HG03521 (cell line): ENCODE measurements around the gene MFF.

Source experiments
- ATAC-seq: cut with Tn5 transposase; IDR thresholded peaks from one replicate; pipeline ENCODE4 v1.9.1; 2021; ENCODE audit warnings: mild to moderate bottlenecking, moderate library complexity; ENCODE audit not compliant: unreplicated experiment

The MFF gene, protein sequence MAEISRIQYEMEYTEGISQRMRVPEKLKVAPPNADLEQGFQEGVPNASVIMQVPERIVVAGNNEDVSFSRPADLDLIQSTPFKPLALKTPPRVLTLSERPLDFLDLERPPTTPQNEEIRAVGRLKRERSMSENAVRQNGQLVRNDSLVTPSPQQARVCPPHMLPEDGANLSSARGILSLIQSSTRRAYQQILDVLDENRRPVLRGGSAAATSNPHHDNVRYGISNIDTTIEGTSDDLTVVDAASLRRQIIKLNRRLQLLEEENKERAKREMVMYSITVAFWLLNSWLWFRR

DNA sequence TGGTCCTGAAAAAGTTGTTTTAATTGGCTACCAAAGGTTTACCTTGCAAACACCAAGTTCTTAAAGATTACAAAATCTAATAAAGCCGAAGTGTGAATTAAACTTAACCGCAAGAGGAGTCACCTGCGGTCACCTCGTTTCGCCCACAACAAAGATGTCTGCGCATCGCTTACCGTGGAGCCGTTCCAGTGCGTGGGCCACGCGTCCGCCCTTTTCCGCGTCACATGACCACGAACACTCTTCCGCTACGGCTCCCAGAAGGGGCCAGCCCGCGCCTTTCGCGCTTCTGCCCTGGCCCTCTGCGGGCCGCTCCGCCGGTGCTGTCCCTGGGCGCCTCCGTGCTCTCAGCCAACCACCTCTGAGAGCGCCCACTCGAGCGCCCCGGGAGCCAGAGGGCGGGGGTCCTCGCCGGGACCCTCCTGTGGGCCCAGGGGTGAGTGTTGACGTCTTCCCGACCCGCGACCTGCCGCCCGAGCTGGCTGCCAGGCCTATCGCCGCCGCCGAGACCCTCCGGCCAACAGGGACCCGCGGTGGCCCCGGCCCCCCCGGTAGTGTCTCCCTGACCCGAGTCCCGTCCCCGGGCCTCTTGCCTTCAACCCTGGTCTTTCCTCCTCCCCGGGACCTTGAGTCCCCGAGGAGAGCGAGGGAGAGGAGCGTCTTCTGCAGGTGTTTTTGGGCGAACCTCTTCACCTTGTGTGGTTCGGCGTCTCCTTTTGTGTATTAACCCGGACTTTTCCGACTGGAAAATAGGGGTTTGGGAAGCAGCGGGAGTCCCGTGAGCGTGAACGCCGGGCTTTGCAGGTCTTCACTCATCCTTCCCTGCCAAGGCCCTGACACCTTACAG is at the start of gene MFF:
Gene MFF (plus strand): TSS at position 257 of the 844 bp plus-strand sequence. CDS start 5,415 bp downstream, outside the sequence.
- ATAC-seq = peak; percentile 97

DNA sequence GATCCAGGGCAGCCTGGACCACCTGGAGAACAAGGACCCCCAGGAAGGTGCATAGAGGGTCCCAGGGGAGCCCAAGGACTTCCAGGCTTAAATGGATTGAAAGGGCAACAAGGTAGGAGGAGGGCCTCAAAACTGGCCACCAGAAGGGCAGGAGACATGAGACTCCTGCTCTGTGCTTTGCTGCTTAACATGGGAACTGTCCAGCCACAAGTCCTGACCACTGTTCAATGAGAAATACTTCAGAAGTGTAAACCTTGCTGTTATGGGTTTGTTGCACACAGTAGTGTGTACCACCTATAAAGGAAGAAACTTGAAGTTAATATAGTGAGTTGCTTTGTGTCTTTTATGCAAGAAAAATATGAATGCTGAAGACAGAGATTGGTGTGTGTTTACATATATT is 44.2 kb upstream of the MFF start:
- ATAC-seq = no peak

DNA sequence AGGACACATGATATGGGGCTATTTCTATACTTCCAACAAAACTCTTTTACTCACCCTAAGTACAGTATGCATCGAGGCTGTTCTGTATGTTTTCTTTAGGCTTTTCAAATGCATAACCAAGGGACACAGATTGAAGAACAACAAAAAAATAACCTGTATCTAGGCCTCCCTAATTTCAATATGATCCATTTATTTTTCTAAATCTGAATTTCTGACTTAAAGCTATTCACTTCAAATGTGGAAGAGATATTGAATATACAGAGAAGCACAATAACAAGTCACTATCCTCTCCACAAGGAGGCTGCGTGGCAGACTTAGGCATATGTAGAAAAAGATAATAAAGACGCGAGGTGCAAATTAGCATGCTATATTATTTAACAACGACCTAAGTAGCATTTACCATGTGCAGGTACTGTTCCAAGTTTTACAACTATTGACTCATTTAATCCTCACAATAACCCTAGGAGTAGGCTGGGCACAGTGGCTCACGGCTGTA is 39.3 kb upstream of the MFF start:
- ATAC-seq = no peak

DNA sequence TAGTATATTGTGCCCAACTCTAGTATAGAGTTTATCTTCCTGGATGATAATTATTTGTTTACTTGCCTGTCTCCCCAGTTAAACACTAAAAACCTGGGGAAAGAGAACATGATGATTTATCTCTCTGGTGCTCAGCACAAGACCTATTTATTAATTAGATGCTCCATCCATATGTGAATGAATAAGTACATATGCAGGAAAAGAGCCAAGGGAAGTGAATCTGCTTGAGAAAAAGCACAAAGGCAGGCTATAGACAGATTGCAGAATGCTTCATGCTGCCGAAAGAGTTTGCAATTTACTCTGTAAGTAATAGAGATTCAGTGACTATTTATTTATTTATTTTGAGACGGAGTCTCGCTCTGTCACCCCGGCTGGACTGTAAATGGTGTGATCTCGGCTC is 37.3 kb upstream of the MFF start:
- ATAC-seq = no peak

DNA sequence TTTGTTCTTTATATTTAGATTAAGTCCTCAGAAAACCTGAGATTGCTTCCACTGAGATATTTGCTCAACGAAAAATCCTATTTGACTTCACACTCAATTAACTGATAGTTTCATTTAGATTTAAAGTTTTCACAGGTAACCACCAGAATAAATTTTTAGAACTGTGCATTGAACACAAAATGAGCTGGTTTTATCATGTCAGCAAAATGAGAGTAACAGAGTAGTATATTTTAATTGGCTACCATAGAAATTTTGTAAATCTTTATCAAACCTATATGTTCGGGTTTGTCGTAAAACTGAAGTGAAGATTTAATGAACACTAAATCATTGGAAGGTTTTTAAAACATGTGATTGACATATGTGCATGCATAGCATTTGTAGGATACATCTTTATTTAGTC is 32.7 kb upstream of the MFF start:
- ATAC-seq = no peak

DNA sequence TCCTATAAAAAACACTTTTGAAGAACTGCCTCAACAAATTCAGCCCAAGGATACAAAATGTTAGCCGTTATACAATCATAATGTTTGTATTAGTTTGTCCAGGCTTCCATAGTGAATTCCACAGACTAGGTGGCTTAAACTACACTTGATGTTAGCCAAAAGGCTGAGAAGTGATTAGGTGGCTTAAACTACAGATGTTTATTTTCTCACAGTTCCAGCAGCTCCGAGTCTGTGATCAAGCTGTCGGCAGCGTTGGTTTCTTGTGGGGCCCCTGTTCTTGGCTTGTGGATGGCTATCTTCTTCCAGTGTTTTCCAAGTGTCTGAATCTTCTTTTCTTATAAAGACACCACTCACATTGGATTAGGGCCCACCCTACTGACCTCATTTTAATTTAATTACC is 31.5 kb upstream of the MFF start:
- ATAC-seq = no peak

DNA sequence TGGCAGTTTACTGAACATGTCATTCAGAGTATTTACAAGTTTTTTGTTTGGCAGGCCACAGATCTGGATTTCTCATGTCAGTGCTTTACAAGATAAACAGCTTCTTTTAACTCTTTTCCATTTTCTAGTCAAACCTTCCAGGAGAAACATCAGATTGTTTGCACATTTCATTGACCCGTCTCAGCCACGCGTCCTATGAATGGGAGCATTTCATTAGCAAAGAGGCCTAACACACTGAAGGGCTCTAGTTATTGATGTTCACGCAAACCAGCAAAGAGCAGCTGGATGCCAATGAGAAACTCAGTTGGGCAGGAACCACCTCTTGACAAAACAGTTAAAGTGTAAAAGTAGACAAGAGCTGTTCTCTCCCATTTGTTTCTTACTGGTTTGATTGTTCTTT is 29.2 kb upstream of the MFF start:
- ATAC-seq = no peak

DNA sequence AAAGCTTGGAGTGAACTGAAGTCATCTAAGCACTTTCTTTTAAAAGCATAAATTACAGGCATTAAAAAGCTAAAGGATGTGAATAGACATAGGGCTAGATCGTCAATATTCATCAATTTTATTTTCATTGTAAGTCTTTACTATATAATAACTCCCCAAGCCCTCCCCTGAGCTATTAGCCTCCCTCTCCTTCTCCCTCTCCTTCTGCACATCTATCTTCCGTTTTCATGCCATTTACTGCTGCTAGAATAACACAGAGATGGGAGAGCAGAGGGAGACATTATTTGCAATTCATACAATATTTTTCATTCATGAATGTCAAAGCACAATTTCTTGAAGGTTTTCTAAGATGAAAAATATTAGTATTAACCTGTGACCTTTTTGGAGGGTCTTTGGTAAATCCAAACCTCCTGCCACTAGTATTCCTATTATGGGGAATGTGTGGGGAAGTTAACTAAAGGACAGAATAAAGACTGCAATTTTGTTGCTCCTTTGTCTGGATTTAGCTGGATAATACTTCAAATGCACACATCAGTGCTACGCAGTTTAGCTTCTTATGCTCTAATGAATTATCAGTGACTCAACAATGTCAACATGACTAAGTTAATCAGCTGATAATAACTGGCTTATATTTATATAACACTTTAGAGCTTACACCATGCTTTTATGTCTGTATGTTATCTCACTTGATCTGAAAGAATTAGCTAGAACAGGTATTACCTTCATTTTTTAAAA is 28.2 kb upstream of the MFF start:
- ATAC-seq = no peak

DNA sequence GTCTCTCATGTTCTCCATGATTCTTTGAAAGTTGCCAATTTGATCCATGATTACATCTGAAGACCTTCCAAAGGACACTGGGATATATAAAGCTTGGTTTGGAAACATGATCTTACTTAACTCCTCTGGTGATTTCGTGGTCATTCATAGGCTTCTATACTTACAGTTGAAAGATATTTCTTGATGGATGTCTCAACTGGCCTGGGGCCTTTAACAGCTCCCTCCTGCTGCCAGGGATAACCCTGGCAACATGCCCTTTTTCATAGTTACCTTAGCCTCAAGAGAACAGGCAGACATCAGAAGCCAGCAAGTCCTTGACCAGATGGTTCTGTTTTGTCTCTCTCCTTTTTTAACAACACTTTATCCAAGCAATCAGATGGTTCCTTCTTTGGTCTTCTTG is 23.5 kb upstream of the MFF start:
- ATAC-seq = no peak

DNA sequence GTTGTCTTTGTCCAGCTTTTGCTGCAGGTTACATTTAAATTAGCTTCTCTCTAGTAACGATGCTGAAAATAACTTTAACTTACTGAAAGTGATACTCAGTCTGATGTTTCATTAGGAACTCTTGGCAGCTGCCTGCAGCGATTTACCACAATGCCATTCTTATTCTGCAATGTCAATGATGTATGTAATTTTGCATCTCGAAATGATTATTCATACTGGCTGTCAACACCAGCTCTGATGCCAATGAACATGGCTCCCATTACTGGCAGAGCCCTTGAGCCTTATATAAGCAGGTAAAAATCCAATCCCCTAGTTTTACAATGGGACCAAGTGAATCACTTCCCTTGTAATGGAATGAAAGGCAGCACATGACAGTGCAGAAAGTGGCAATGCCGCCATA is 16.3 kb upstream of the MFF start:
- ATAC-seq = peak; percentile 56

DNA sequence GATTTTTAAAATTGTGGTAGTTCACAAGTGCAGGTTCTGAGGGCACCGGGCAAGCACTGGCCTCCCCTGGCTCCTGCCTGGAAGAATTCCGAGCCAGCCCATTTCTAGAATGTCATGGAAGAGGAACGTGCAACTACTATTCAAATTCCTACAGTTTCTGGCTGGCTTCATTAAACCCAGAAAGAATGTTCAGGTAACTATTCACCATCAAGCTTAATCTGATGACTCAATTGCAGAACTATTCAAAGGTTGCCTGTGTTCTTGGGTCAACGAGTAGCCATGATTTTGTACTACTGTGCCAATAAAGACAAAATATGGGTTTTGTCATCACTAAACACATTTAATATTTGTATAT is 14.3 kb upstream of the MFF start:
- no peak for ATAC-seq

DNA sequence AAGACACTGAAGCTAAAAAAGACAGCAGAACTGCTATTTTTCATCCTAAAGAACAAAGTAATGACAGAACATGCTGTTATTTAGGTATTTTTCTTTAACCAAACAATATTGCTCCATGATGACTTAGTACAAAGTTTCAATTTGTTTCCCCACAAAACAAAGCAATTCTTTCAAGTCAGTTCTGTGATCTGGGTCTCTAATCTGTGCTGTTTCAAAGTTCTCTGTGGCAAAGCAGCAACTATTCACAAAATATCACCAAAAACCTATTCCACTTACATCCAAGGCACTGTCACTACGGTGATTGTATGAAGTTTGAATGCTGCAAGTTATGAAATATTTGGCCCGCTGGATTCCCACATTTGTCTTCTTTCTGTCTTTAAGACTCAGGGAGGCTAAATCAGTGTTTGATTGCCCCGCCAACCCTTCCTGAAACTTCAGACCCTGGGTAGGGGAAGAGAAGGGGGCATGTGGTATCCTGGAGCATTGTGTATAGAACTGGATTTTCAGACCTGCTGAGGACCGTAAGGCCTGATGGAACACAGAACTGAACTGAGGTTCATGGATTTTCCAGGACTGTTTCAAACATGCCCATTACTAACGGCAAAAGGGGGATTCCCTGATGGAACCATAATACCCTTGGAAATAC is 13.1 kb upstream of the MFF start:
- no peak for ATAC-seq

DNA sequence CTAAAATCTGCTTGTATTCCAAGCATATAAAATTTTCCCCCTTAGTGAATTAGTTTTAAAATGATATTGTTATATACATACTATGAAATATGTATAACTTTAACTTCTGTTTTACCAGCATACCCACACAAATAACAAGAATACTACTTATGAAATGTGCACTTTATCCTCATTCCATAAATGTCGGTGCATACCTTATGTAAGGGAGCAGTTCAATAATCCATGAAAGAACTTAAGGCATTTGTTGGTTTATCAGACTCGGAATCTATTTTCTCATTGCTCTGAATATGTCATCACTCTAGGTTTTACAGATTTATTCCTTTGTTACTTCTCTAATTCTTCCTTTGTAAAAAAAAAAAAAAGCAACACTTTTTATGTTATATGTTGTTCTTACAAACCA is 12.5 kb upstream of the MFF start:
- no peak for ATAC-seq

DNA sequence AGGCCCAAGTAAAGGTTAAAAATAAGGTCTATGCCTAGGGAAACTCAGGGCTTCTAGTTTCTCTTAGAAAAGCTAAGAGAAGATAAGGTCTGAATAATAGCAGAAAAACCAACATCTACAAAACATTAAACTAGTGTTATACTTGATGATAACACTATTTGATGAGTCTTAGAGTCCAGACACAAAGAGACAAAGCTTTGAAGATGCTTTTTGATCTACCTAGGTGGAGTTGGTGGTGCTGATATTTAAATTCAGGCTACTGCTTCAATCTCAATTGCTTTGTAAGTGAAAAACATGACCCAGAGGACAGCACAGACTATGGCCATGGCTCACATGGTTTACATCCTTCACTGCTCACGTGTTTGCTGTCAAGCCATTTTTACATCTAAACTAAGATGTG is 11.7 kb upstream of the MFF start:
- ATAC-seq = no peak

DNA sequence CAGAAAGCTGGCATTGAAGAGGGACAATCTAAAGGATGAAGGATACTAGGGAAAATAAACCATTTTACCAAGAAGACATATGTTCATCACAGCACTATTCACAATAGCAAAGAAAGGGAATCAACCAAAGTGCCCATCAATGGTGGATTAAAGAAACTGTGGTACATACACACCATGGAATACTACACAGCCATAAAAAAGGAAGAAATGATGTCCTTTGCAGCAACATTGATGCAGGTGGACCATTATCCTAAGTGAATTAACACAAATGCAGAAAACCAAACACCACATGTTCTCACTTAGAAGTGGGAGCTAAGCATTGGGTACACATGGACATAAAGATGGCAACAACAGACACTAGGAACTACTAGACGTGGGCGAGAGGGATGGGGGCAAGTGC is 7.2 kb upstream of the MFF start:
- no peak for ATAC-seq

DNA sequence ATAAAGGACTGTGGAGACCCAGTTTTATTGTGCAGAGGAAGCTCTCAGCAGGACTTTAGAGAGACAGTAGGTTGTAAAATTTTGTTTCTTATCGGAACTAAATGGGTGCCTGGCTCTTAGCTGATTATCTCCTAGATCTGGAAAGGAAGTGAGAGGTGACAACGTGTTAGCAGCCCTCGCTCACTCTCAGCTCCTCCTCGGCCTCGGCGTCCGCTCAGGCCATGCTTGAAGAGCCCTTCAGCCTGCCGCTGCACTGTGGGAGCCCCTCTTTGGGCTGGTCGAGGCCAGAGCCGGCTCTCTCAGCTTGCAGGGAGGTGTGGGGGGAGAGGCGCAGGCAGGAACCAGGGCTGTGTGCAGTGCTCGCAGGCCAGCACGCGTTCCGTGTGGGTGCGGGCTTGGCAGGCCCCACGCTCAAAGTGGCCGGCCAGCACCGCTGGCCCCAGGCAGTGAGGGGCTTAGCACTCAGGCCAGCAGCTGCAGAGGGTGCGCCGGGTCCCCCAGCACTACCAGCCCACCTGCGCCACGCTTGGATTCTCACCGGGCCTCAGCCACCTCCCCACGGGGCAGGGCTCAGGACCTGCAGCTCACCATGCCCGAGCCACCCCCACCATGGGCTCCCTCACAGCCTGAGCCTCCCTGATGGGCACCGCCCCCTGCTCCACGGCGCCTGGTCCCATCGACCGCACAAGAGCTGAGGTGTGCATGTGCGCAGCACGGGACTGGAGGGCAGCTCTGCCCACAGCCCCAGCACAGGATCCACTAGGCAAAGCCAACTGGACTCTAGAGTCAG is 4.6 kb upstream of the MFF start:
- no peak for ATAC-seq

DNA sequence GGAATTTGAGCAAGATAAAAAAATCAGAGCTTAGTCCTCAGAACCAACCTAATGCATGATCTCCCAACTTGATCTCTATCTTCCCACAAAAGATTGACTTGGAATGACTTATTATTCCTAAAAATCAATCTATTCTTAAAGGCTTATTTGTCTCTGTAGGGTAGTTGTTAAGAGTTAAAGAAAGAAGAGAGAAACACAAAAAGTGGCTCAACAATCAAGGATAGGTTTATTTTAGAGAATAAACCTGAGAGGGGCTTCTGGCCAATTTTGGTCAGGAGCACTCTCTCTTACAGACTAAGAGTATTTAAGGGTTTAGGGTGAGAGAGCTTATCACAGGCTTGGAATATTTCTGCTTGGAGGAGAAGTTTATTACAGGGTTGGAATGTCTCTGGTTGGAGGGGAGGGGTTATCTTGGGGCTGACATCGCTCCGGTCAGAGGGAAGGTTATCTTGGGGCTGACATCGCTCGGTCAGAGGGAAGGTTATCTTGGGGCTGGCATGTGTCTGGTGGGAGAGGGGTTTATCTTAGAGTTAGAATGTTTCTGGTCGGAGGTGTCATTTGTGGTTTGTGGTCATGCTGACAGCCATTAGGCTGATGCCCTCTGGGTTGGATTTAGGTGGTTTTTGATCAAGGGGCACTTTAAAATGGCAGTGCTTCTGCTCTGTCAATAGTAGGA is 2.4 kb upstream of the MFF start:
- no peak for ATAC-seq

DNA sequence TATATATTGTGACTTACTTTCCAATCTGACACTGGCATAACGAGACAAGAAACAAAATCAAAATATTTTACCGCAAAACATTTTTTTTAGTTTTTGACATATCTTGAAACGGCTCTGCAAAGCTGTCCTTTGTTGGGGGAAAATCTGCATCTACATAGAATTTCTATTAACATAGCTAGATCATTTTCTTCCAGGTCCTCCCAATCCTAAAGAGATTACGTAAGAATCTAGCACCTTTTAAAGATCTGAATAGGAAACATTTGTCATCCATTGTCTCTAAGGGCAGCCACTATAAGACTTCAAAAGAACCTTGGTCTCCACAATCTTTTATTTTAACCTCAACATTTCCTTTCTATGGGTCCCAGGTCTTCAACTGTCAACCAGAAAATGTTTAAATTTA is 1.2 kb upstream of the MFF start:
- ATAC-seq = no peak

DNA sequence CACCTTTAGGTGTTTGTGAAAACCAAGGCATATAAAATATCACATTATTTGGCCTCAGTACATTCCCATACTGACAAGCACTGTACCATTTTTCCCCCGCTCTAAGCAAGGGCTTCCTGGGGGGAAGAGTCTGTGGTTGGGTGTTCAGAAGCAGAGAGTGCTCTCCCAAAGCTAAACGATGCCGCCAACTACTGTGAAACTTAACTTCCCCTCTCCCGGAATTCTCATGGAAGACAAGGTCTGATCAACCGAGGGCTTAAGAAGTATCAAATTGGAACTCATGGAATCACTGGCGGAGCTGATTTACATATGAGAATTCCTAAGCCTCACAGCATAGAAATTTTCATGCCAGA is 433 bp upstream of the MFF start:
- no peak for ATAC-seq

DNA sequence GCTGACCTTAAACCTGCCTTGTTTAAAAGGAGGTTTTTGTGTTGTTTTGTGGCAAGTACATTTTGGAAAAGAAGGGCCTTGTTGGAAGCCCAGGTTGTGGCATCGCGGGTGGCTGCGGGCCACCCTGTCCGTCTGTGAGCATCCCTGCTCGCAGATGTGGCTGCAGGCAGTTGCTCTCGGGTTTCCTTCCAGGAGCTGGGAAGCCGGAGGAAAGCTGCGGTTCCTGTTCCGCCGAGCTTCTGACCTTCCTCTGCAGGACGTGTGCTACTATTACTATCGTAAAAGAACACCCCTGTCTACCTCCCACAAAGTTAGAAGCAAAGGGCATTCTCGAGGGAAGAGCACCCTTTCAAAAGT is 766 bp downstream of the MFF start:
- no peak for ATAC-seq
